ENCODE results near the gene PLCH1. TPM values are rescaled to one million over a fixed set of nuclear protein-coding genes. Genes with fewer than 3 reads are reported as not detected.

PLCH1 gene
- total RNA-seq, 4 donors from 2014 or later, result 0.19 to 2.1 (median 0.28) TPM

DNA sequence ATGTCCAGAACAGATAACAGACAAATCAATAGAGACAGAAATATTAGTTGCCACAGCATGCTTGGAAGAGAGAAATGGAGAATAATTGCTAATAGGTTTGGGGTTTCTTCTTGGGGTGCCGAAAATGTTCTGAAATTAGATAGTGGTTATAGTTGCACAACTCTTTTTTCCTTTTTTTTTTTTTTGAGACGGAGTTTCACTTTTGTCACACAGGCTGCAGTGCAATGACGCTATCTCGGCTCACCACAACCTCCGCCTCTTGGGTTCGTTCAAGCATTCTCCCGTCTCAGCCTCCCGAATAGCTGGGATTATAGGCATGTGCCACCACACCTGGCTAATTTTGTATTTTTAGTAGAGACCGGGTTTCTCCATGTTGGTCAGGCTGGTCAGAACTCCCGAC, 163.3 kb downstream of the PLCH1 start:
- no peak overlapping the region for H3K4me3 ChIP-seq
- H3K4me1 ChIP-seq, result no peaks in the 10 kb centered on the region
- TF ChIP-seq, protein P1, sequence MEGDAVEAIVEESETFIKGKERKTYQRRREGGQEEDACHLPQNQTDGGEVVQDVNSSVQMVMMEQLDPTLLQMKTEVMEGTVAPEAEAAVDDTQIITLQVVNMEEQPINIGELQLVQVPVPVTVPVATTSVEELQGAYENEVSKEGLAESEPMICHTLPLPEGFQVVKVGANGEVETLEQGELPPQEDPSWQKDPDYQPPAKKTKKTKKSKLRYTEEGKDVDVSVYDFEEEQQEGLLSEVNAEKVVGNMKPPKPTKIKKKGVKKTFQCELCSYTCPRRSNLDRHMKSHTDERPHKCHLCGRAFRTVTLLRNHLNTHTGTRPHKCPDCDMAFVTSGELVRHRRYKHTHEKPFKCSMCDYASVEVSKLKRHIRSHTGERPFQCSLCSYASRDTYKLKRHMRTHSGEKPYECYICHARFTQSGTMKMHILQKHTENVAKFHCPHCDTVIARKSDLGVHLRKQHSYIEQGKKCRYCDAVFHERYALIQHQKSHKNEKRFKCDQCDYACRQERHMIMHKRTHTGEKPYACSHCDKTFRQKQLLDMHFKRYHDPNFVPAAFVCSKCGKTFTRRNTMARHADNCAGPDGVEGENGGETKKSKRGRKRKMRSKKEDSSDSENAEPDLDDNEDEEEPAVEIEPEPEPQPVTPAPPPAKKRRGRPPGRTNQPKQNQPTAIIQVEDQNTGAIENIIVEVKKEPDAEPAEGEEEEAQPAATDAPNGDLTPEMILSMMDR (IDR thresholded peaks at IDR 0.05), result no peak
- TF ChIP-seq POLR2A (IDR thresholded peaks at IDR 0.05), result no peak
- DNase-seq, result no peak
- H3K36me3 ChIP-seq, result no peaks in the 10 kb centered on the region
- no peaks in the 10 kb centered on the region for H3K9me3 ChIP-seq
- WGBS, 2 donors, result 69 to 78% methylated on average over 10 of the region's 10 CpGs
- intact Hi-C loops (cut with DNase I), result no loop called here
- H3K27ac ChIP-seq, result no peak overlapping the region
- H3K27me3 ChIP-seq, result no peaks in the 10 kb centered on the region

GRCh38 chr3:155572085-155572484, 172.8 kb downstream of the PLCH1 start:
- no peak for DNase-seq

GRCh38 chr3:155568295-155568694, 176.6 kb downstream of the PLCH1 start:
- Histone ChIP-seq H3K27ac (no peak overlapping the region), H3K4me3 (no peak overlapping the region), H3K27me3 (no peaks in the 10 kb centered on the region), H3K4me1 (no peaks in the 10 kb centered on the region), H3K36me3 (no peaks in the 10 kb centered on the region), H3K9me3 (no peaks in the 10 kb centered on the region)
- no peak for DNase-seq
- TF ChIP-seq, protein P1 (IDR thresholded peaks at IDR 0.05), result no peak
- no peak for TF ChIP-seq POLR2A (IDR thresholded peaks at IDR 0.05)
- 76 to 83% methylated on average over 3 of the region's 3 CpGs for WGBS, 2 donors
- intact Hi-C loops (cut with DNase I), result no loop called here

More at GRCh38 chr3:155572085-155572484, 172.8 kb downstream of the PLCH1 start:
- H3K36me3 ChIP-seq, result no peaks in the 10 kb centered on the region
- H3K27me3 ChIP-seq, result no peaks in the 10 kb centered on the region
- H3K9me3 ChIP-seq, result no peaks in the 10 kb centered on the region
- no peak overlapping the region for H3K4me3 ChIP-seq
- TF ChIP-seq, protein P1 (IDR thresholded peaks at IDR 0.05), result no peak
- TF ChIP-seq POLR2A (IDR thresholded peaks at IDR 0.05), result no peak
- no peaks in the 10 kb centered on the region for H3K4me1 ChIP-seq
- intact Hi-C loops (cut with DNase I), result no loop called here
- no peak overlapping the region for H3K27ac ChIP-seq
- 6 to 15% methylated on average over 1 of the region's 1 CpG for whole genome bisulfite sequencing, 2 donors

DNA sequence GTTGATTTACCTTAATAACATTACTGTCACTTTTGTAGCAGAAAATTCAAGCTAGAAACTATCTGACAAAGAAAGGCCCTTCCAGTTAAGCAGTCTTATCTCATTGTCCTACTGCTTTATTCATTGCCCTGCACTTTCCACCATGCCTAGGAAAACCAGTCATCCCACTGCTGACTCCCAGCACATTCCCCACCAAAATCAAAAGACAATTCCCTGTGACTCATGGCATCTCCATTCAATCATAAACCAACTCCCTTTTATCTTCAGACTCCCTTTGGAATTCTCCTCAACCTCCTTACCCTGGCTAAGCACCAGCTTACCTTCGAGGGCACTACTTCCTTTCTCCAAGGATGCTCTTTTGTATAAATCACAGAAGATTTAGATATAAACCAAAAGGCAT, 184.3 kb downstream of the PLCH1 start:
- WGBS, 2 donors, result 32 to 41% methylated on average over 1 of the region's 1 CpG
- Histone ChIP-seq H3K36me3 (no peaks in the 10 kb centered on the region), H3K27ac (no peak overlapping the region), H3K4me1 (no peaks in the 10 kb centered on the region), H3K27me3 (no peaks in the 10 kb centered on the region), H3K9me3 (no peaks in the 10 kb centered on the region), H3K4me3 (no peak overlapping the region)
- intact Hi-C loops (cut with DNase I), result no loop called here
- TF ChIP-seq, protein P1 (IDR thresholded peaks at IDR 0.05), result no peak
- no peak for TF ChIP-seq POLR2A (IDR thresholded peaks at IDR 0.05)
- no peak for DNase-seq

DNA sequence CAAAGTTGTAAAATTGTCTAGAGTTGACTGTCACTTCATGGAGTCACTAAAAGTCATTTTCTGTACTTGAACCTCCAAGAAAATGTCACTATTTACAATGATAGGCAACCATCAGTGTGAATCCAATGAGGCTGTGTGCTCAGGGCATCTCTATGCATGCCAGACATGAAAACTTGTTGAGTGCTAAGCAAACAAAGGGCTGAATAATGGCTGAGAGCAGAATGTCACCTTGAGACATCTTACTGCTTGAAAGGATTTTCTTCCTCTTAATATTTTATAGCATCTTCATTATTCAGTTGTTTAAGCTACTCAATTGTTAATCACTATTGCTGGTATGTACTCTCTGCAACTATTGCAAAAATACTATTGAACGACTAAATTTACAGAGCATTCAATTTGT, 184.7 kb downstream of the PLCH1 start:
- no peaks in the 10 kb centered on the region for H3K36me3 ChIP-seq
- 56 to 65% methylated on average over 1 of the region's 1 CpG for WGBS, 2 donors
- H3K27ac ChIP-seq, result no peak overlapping the region
- TF ChIP-seq POLR2A (IDR thresholded peaks at IDR 0.05), result no peak
- TF ChIP-seq, protein P1 (IDR thresholded peaks at IDR 0.05), result no peak
- intact Hi-C loops (cut with DNase I), result no loop called here
- no peak for DNase-seq
- H3K4me3 ChIP-seq, result no peak overlapping the region
- H3K27me3 ChIP-seq, result no peaks in the 10 kb centered on the region
- no peaks in the 10 kb centered on the region for H3K4me1 ChIP-seq
- H3K9me3 ChIP-seq, result no peaks in the 10 kb centered on the region
